DOHH2 (cell line): ENCODE data around the gene CNTN4.

Experiments used
- H3F3A ChIP-seq: fragments of 200-600 bp; sonication (generic), shearing (Covaris generic); 2 replicates; pipeline ENCODE4 v1.6.0; 2016; ENCODE audit warnings: antibody characterized with exemption, mild to moderate bottlenecking; ENCODE audit not compliant: control insufficient read depth, insufficient read depth
- H3K27ac ChIP-seq: fragments of 200-600 bp; sonication (generic); 2 replicates; pipeline ENCODE4 v1.5.1; 2014; ENCODE audit warnings: low read depth, mild to moderate bottlenecking, low read length, moderate library complexity
- H3K27me3 ChIP-seq: fragments of 200-600 bp; sonication (generic); 2 replicates; pipeline ENCODE4 v1.6.1; 2014; ENCODE audit warnings: mild to moderate bottlenecking, low read length, mixed read lengths; ENCODE audit not compliant: control insufficient read depth
- H3K36me3 ChIP-seq: fragments of 200-600 bp; sonication (generic); 2 replicates; pipeline ENCODE4 v1.6.1; 2014; ENCODE audit warnings: mild to moderate bottlenecking, low read length, moderate library complexity, mixed read lengths; ENCODE audit not compliant: control insufficient read depth
- H3K4me1 ChIP-seq: fragments of 200-600 bp; sonication (generic); 2 replicates; pipeline ENCODE4 v1.6.1; 2014; ENCODE audit warnings: mild to moderate bottlenecking, low read length, mixed read lengths; ENCODE audit not compliant: control insufficient read depth
- H3K4me2 ChIP-seq: fragments of 200-600 bp; sonication (generic); 2 replicates; pipeline ENCODE4 v1.6.0; 2014; ENCODE audit warnings: mild to moderate bottlenecking, low read length, moderate library complexity
- H3K4me3 ChIP-seq: fragments of 200-600 bp; sonication (generic); 2 replicates; pipeline ENCODE4 v1.5.1; 2014; ENCODE audit warnings: mild to moderate bottlenecking, low read length, mixed read lengths
- H3K79me2 ChIP-seq: fragments of 200-600 bp; sonication (generic); 2 replicates; pipeline ENCODE4 v1.6.1; 2014; ENCODE audit warnings: mild to moderate bottlenecking, low read length, mixed read lengths; ENCODE audit not compliant: control insufficient read depth
- H3K9me2 ChIP-seq: fragments of 200-600 bp; sonication (generic); replicated peaks from 2 replicates; pipeline ENCODE4 v1.6.1; 2014; ENCODE audit warnings: mild to moderate bottlenecking, low read length, mixed read lengths; ENCODE audit not compliant: control insufficient read depth
- H3K9me3 ChIP-seq: fragments of 200-600 bp; sonication (generic); 2 replicates; pipeline ENCODE4 v1.6.1; 2014; ENCODE audit warnings: antibody characterized with exemption, low read length, mixed read lengths; ENCODE audit not compliant: control insufficient read depth, insufficient read depth
- H4K20me1 ChIP-seq: fragments of 200-600 bp; sonication (generic); 2 replicates; pipeline ENCODE4 v1.6.0; 2014; ENCODE audit warnings: low read depth, mild to moderate bottlenecking, antibody characterized with exemption, low read length, moderate library complexity; ENCODE audit not compliant: control insufficient read depth, insufficient read depth
- CTCF ChIP-seq: fragments of 200-600 bp; sonication (generic); IDR thresholded peaks from one replicate; pipeline ENCODE4 v1.5.1; 2014; ENCODE audit warnings: antibody characterized with exemption, mild to moderate bottlenecking, low read depth, low read length; ENCODE audit not compliant: poor library complexity, severe bottlenecking
- EZH2phosphoT487 ChIP-seq: fragments of 200-600 bp; sonication (generic); IDR thresholded peaks from 2 replicates; pipeline ENCODE4 v1.6.1; 2017; ENCODE audit warnings: borderline replicate concordance, mild to moderate bottlenecking, antibody characterized with exemption, low read length, moderate library complexity, mixed read lengths

The CNTN4 gene

GRCh38 chr3:2921452-2921851 is 822.8 kb downstream of the CNTN4 start:
- Histone ChIP-seq H3K9me2 (no peaks in the 10 kb centered on the region), H3K79me2 (no peaks in the 10 kb centered on the region), H3K27ac (no peak overlapping the region)

GRCh38 chr3:2921903-2922302 is 823.2 kb downstream of the CNTN4 start:
- H3K36me3 ChIP-seq: no peaks in the 10 kb centered on the region
- no peaks in the 10 kb centered on the region for H3K4me1 ChIP-seq
- no peaks in the 10 kb centered on the region for H3F3A ChIP-seq
- H3K4me3 ChIP-seq: no peak overlapping the region
- H3K4me2 ChIP-seq: no peak overlapping the region
- no peaks in the 10 kb centered on the region for H3K79me2 ChIP-seq
- H3K9me2 ChIP-seq: no peaks in the 10 kb centered on the region
- no peaks in the 10 kb centered on the region for H3K9me3 ChIP-seq
- no peaks in the 10 kb centered on the region for H4K20me1 ChIP-seq
- no peaks in the 10 kb centered on the region for H3K27me3 ChIP-seq
- TF ChIP-seq EZH2phosphoT487: no peak
- peak; percentile 40 for TF ChIP-seq CTCF
- no peak overlapping the region for H3K27ac ChIP-seq

More at GRCh38 chr3:2921452-2921851, 822.8 kb downstream of the CNTN4 start:
- H3K36me3 ChIP-seq: no peaks in the 10 kb centered on the region
- H3K4me2 ChIP-seq: no peak overlapping the region
- H3F3A ChIP-seq: no peaks in the 10 kb centered on the region
- no peak overlapping the region for H3K4me3 ChIP-seq
- no peaks in the 10 kb centered on the region for H3K9me3 ChIP-seq
- no peaks in the 10 kb centered on the region for H3K4me1 ChIP-seq
- TF ChIP-seq EZH2phosphoT487: no peak
- no peak for TF ChIP-seq CTCF
- no peaks in the 10 kb centered on the region for H3K27me3 ChIP-seq
- no peaks in the 10 kb centered on the region for H4K20me1 ChIP-seq

GRCh38 chr3:2923390-2923789 is 824.7 kb downstream of the CNTN4 start:
- no peak overlapping the region for H3K4me2 ChIP-seq
- no peak overlapping the region for H3K27ac ChIP-seq
- no peaks in the 10 kb centered on the region for H3K9me3 ChIP-seq
- H3F3A ChIP-seq: no peaks in the 10 kb centered on the region
- no peaks in the 10 kb centered on the region for H3K4me1 ChIP-seq
- H3K79me2 ChIP-seq: no peaks in the 10 kb centered on the region
- H3K27me3 ChIP-seq: no peaks in the 10 kb centered on the region
- no peaks in the 10 kb centered on the region for H3K9me2 ChIP-seq
- no peaks in the 10 kb centered on the region for H4K20me1 ChIP-seq
- no peak overlapping the region for H3K4me3 ChIP-seq
- TF ChIP-seq CTCF: no peak
- no peak for TF ChIP-seq EZH2phosphoT487
- no peaks in the 10 kb centered on the region for H3K36me3 ChIP-seq

- Histone ChIP-seq H4K20me1 (no peaks in the 10 kb centered on the region), H3K9me2 (no peaks in the 10 kb centered on the region), H3K27ac (no peak overlapping the region), H3K79me2 (no peaks in the 10 kb centered on the region), H3K27me3 (no peaks in the 10 kb centered on the region), H3K9me3 (no peaks in the 10 kb centered on the region), H3F3A (no peaks in the 10 kb centered on the region), H3K36me3 (no peaks in the 10 kb centered on the region), H3K4me3 (no peak overlapping the region), H3K4me2 (no peak overlapping the region), H3K4me1 (no peaks in the 10 kb centered on the region)
- TF ChIP-seq EZH2phosphoT487: no peak
- TF ChIP-seq CTCF: no peak
Observed at GRCh38 chr3:2927259-2927658, 828.6 kb downstream of the CNTN4 start.
